Cardiac muscle cell (in vitro differentiated cells and primary cell): ENCODE results near the gene PRRX2. TPM values are rescaled to one million over a fixed set of nuclear protein-coding genes. Genes with fewer than 3 reads are reported as not detected.

Experiments used
- DNase-seq, 2 donors: peaks; one replicate each; pipeline versions ENCODE4 v3.0.0 to v3.0.0-alpha.2; 2010 to 2017; ENCODE audit warnings: low read depth in 1 of 2, low spot score in 1 of 2
- H3K27ac ChIP-seq: fragments of 200-600 bp; sonication (generic); 2 replicates; pipeline ENCODE4 v1.5.1; 2016
- H3K27me3 ChIP-seq: fragments of 200-600 bp; sonication (generic); 2 replicates; pipeline ENCODE4 v1.6.0; 2016; ENCODE audit warnings: control low read depth
- H3K36me3 ChIP-seq: fragments of 200-600 bp; sonication (generic); 2 replicates; pipeline ENCODE4 v1.5.1; 2016; ENCODE audit warnings: control low read depth
- H3K4me1 ChIP-seq: fragments of 200-600 bp; sonication (generic); 2 replicates; pipeline ENCODE4 v1.8.1; 2017; ENCODE audit warnings: low read depth, mild to moderate bottlenecking, mixed run types
- H3K4me3 ChIP-seq: fragments of 200-600 bp; sonication (generic); 2 replicates; pipeline ENCODE4 v1.5.1; 2016; ENCODE audit warnings: mild to moderate bottlenecking
- H3K9me3 ChIP-seq: fragments of 200-600 bp; sonication (generic); 2 replicates; pipeline ENCODE4 v1.5.1; 2017; ENCODE audit warnings: low read depth, mild to moderate bottlenecking, control low read depth
- CTCF ChIP-seq: IDR thresholded peaks from 2 replicates; pipeline ENCODE4 v1.5.1; 2012; ENCODE audit warnings: low read depth, mild to moderate bottlenecking, low read length
- polyA plus RNA-seq: library from polyadenylated mRNA; unstranded; fragments of >200 nt; fragmentation: Nextera tagmentation; extraction: Ambion mirVana; gene quantifications from 2 replicates; pipeline ENCODE4 v1.2.1, GENCODE V29; 2016
- total RNA-seq: library from RNA; depleted of rRNA; stranded (reverse); fragments of >200 nt; gene quantifications from 2 replicates; pipeline ENCODE4 v1.2.3, GENCODE V29; 2016

PRRX2 gene
- total and polyA plus RNA-seq, 2 experiments from 2014 or later, result 3.0 to 10.2 TPM

- no peak for DNase-seq
- Histone ChIP-seq H3K27me3 (no peaks in the 10 kb centered on the region), H3K4me3 (no peak overlapping the region), H3K27ac (no peak overlapping the region), H3K4me1 (peaks cover 30% of the 10 kb centered on the region), H3K36me3 (no peaks in the 10 kb centered on the region), H3K9me3 (no peaks in the 10 kb centered on the region)
- no peak for TF ChIP-seq CTCF
These were observed 36.7 kb upstream of the PRRX2 start for GRCh38 chr9:129628709-129629108.

- Histone ChIP-seq H3K9me3 (no peaks in the 10 kb centered on the region), H3K27me3 (no peaks in the 10 kb centered on the region), H3K27ac (no peak overlapping the region), H3K4me3 (no peak overlapping the region), H3K36me3 (peaks cover 2% of the 10 kb centered on the region), H3K4me1 (peaks cover 30% of the 10 kb centered on the region)
- no peak for TF ChIP-seq CTCF
- DNase-seq, result no peak
These were observed 36.1 kb upstream of the PRRX2 start for GRCh38 chr9:129629251-129629820.

GRCh38 chr9:129630967-129631673 is 34.3 kb upstream of the PRRX2 start:
- Histone ChIP-seq H3K4me1 (peaks cover 30% of the 10 kb centered on the region), H3K27ac (peak overlapping the region; percentile 54), H3K4me3 (no peak overlapping the region), H3K27me3 (no peaks in the 10 kb centered on the region), H3K9me3 (no peaks in the 10 kb centered on the region), H3K36me3 (peaks cover 17% of the 10 kb centered on the region)
- no peak for DNase-seq
- no peak for TF ChIP-seq CTCF

- Histone ChIP-seq H3K27ac (peak overlapping the region; percentile 2), H3K27me3 (no peaks in the 10 kb centered on the region), H3K4me1 (peaks cover 29% of the 10 kb centered on the region), H3K9me3 (no peaks in the 10 kb centered on the region), H3K4me3 (no peak overlapping the region), H3K36me3 (peaks cover 17% of the 10 kb centered on the region)
- no peak for TF ChIP-seq CTCF
- no peak for DNase-seq
These were observed 33.7 kb upstream of the PRRX2 start for GRCh38 chr9:129631674-129632129.

GRCh38 chr9:129632460-129632859 is 33.0 kb upstream of the PRRX2 start:
- Histone ChIP-seq H3K4me1 (peaks cover 22% of the 10 kb centered on the region), H3K4me3 (no peak overlapping the region), H3K36me3 (peaks cover 17% of the 10 kb centered on the region), H3K27ac (peak overlapping the region; percentile 2), H3K27me3 (no peaks in the 10 kb centered on the region), H3K9me3 (no peaks in the 10 kb centered on the region)
- TF ChIP-seq CTCF, result no peak
- DNase-seq, result peak in 1 of 2 donors; percentile 50
